Osteoblast (primary cell): ENCODE data around the gene FBF1. TPM values are rescaled to one million over a fixed set of nuclear protein-coding genes. Genes with fewer than 3 reads are reported as not detected.
"Not testable (repeated sequence)": the region's sequence is repeated elsewhere in the genome, so short reads cannot be mapped to it uniquely, and the experiment has no call there.

Source experiments
- DNase-seq: peaks from one replicate; pipeline ENCODE4 v3.0.0; 2011; ENCODE audit warnings: low spot score, mixed read lengths; ENCODE audit not compliant: insufficient read length; ENCODE audit errors: missing footprints
- H2AFZ ChIP-seq: 2 replicates; pipeline ENCODE4 v1.6.0; 2011; ENCODE audit warnings: mild to moderate bottlenecking, low read length
- H3K27ac ChIP-seq: 2 replicates; pipeline ENCODE4 v1.5.1; 2011; ENCODE audit warnings: mild to moderate bottlenecking, low read depth, low read length, moderate library complexity
- H3K27me3 ChIP-seq: 2 replicates; pipeline ENCODE4 v1.6.0; 2012; ENCODE audit warnings: mild to moderate bottlenecking, control low read depth, inconsistent platforms, low read length, moderate library complexity; ENCODE audit not compliant: insufficient read depth
- H3K36me3 ChIP-seq: 2 replicates; pipeline ENCODE4 v1.5.1; 2011; ENCODE audit warnings: mild to moderate bottlenecking, low read length, control low read depth, moderate library complexity; ENCODE audit not compliant: insufficient read depth
- H3K4me1 ChIP-seq: 2 replicates; pipeline ENCODE4 v1.5.1; 2011; ENCODE audit warnings: mild to moderate bottlenecking, low read length, control low read depth, moderate library complexity; ENCODE audit not compliant: insufficient read depth
- H3K4me2 ChIP-seq: 2 replicates; pipeline ENCODE4 v1.6.0; 2011; ENCODE audit warnings: mild to moderate bottlenecking, low read length; ENCODE audit not compliant: insufficient read depth
- H3K4me3 ChIP-seq: fragments of 200-600 bp; sonication (generic); 3 replicates; pipeline ENCODE4 v1.5.1; 2012; ENCODE audit warnings: mild to moderate bottlenecking, low read length, inconsistent platforms; ENCODE audit not compliant: insufficient read depth
- H3K79me2 ChIP-seq: 2 replicates; pipeline ENCODE4 v1.6.0; 2012; ENCODE audit warnings: mild to moderate bottlenecking, low read length, control low read depth, inconsistent platforms; ENCODE audit not compliant: insufficient read depth
- H3K9me3 ChIP-seq: 2 replicates; pipeline ENCODE4 v1.5.1; 2011; ENCODE audit warnings: low read depth, low read length, control low read depth
- H4K20me1 ChIP-seq: 2 replicates; pipeline ENCODE4 v1.6.0; 2012; ENCODE audit warnings: mild to moderate bottlenecking, low read length, control low read depth; ENCODE audit not compliant: insufficient read depth
- CTCF ChIP-seq: IDR thresholded peaks from 2 replicates; pipeline ENCODE4 v1.5.1; 2011; ENCODE audit warnings: mild to moderate bottlenecking, low read depth, low read length, moderate library complexity; ENCODE audit errors: extremely low read depth
- total RNA-seq: library from RNA; depleted of rRNA; stranded (reverse); fragments of >200 nt; gene quantifications from 2 replicates; pipeline ENCODE4 v1.2.3, GENCODE V29; 2012

FBF1 gene
- total RNA-seq, 1 donor = 14.1 TPM

DNA sequence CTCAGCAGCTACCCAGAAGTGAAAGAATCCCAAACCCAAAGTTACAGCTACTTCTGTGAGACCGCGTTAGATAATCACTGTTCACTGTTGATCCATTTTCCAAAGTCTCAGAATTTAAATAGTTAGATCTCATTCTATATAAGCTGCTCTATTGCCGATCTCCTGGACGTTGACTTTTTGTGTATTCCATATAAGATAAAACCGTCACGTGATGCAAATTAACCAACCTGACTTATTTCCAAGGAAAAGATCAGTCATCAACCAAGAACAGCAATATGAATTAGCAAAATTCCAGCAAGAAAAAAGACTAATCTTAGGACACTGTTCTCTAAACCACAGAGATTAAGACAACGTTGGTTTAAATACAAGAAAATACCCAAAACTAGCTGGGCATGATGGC lies 29.8 kb upstream of the FBF1 start:
- Histone ChIP-seq H3K4me2 (no peak overlapping the region), H3K36me3 (peaks cover 15% of the 10 kb centered on the region), H2AFZ (no peak overlapping the region), H3K9me3 (no peaks in the 10 kb centered on the region), H3K4me1 (no peaks in the 10 kb centered on the region), H4K20me1 (peaks cover 10% of the 10 kb centered on the region), H3K27ac (no peak overlapping the region), H3K4me3 (no peak overlapping the region), H3K79me2 (peaks cover 50% of the 10 kb centered on the region), H3K27me3 (no peaks in the 10 kb centered on the region)
- DNase-seq = no peak
- TF ChIP-seq CTCF = no peak

GRCh38 chr17:75970011-75970523 lies 29.2 kb upstream of the FBF1 start:
- Histone ChIP-seq H3K4me3 (no peak overlapping the region), H3K4me2 (no peak overlapping the region), H3K79me2 (peaks cover 47% of the 10 kb centered on the region), H3K9me3 (no peaks in the 10 kb centered on the region), H3K27ac (no peak overlapping the region), H3K27me3 (no peaks in the 10 kb centered on the region), H4K20me1 (peaks cover 10% of the 10 kb centered on the region), H3K4me1 (no peaks in the 10 kb centered on the region), H2AFZ (no peak overlapping the region), H3K36me3 (peaks cover 15% of the 10 kb centered on the region)
- TF ChIP-seq CTCF = no peak
- DNase-seq = no peak

- H3K4me3 ChIP-seq, H3K4me1 ChIP-seq, H3K27ac ChIP-seq, H3K27me3 ChIP-seq, H2AFZ ChIP-seq, H3K4me2 ChIP-seq, H3K9me3 ChIP-seq, DNase-seq: not testable (repeated sequence)
- H3K79me2 ChIP-seq = peaks cover 48% of the 10 kb centered on the region
- H4K20me1 ChIP-seq = peaks cover 14% of the 10 kb centered on the region
- peaks cover 15% of the 10 kb centered on the region for H3K36me3 ChIP-seq
Measured at GRCh38 chr17:75969044-75969443, 28.2 kb upstream of the FBF1 start.

- H2AFZ ChIP-seq = no peak overlapping the region
- no peaks in the 10 kb centered on the region for H3K4me1 ChIP-seq
- no peaks in the 10 kb centered on the region for H3K27me3 ChIP-seq
- no peak for DNase-seq
- H4K20me1 ChIP-seq = peaks cover 16% of the 10 kb centered on the region
- H3K9me3 ChIP-seq = no peaks in the 10 kb centered on the region
- no peak for TF ChIP-seq CTCF
- H3K27ac ChIP-seq = no peak overlapping the region
- no peak overlapping the region for H3K4me3 ChIP-seq
- H3K79me2 ChIP-seq = peaks cover 46% of the 10 kb centered on the region
- H3K36me3 ChIP-seq = peaks cover 4% of the 10 kb centered on the region
- no peak overlapping the region for H3K4me2 ChIP-seq
Measured at GRCh38 chr17:75965468-75965867, 24.6 kb upstream of the FBF1 start.
